Mucosa of gallbladder (tissue), 1 donor: ENCODE measurements around the gene HHLA2. TPM values are rescaled to one million over a fixed set of nuclear protein-coding genes. Genes with fewer than 3 reads are reported as not detected.
A peak's percentile ranks its signal among the peaks of the same experiment; 100 is the strongest.
"Not testable (repeated sequence)": the region's sequence is repeated elsewhere in the genome, so short reads cannot be mapped to it uniquely, and the experiment has no call there.

Source experiments
- DNase-seq: peaks from one replicate; pipeline ENCODE4 v3.0.0-alpha.2; 2020; ENCODE audit warnings: low spot score
- total RNA-seq: library from RNA; stranded (reverse); gene quantifications from one replicate; pipeline ENCODE4 v1.2.1, GENCODE V29; 2021
- donor health status: DM: no; HTN: no; CAD: no.

Gene HHLA2, protein sequence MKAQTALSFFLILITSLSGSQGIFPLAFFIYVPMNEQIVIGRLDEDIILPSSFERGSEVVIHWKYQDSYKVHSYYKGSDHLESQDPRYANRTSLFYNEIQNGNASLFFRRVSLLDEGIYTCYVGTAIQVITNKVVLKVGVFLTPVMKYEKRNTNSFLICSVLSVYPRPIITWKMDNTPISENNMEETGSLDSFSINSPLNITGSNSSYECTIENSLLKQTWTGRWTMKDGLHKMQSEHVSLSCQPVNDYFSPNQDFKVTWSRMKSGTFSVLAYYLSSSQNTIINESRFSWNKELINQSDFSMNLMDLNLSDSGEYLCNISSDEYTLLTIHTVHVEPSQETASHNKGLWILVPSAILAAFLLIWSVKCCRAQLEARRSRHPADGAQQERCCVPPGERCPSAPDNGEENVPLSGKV
- 69.1 TPM for total RNA-seq

DNA sequence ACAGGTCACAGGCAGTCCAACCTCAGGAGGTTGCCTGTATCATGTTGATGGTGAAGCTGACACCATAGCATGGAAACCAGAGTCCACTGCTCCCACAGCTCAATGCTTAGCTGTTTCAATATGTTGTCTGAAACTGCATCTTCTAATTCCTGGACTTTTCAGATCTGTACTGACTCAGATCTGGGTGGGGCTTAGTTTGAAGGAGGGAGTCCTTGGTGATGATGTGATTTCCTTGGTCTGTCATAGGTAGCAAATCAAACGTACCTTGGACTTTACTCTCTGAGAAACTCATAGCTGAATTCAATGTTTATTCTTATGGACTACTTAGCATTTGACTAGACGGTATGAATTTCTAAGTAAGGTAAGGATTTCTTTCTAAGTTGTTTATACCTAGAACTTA, at the start of gene HHLA2:
HHLA2 (plus strand) TSS at position 310 of the 400 bp plus-strand sequence. CDS start 55,266 bp downstream, outside the sequence.
- peak; percentile 29 for DNase-seq

DNA sequence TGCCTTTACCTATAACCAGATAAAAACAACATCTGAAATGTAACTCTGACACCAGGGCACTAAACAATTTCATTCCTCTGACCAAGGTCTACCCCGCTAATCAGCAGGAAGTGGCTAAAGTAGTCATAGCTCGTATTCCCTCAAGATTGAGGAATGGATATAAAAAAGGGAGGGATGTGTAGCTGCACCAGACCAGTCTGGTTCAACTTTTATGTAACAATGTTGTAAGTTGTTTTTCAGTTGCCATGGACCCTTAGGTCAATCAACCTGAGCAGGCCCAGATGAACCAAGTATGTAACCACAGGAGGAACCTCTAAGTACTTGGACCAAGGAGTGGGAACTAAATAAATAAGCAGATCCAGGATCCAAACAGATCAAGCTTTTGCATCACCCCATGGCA, 45.7 kb upstream of the HHLA2 start:
- DNase-seq = no peak

DNA sequence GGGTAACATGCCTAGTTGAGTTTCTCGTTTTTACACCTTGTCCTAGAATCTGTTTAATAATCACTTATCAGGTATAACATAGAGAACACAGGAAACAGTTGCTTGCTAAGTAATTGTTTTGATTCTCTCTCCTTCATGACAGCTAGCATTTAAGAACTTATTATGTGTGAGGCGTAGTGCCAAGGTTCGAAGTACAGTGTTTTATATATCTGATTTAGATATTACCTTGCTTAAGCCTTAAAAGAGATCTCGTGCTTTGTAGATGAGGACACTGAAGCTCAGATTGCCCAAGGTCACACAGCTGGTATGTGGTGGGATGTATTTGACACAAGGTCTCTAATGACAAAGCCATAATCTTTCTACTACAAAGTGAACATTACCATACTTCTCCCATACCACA, 45.1 kb upstream of the HHLA2 start:
- peak; percentile 45 for DNase-seq

DNA sequence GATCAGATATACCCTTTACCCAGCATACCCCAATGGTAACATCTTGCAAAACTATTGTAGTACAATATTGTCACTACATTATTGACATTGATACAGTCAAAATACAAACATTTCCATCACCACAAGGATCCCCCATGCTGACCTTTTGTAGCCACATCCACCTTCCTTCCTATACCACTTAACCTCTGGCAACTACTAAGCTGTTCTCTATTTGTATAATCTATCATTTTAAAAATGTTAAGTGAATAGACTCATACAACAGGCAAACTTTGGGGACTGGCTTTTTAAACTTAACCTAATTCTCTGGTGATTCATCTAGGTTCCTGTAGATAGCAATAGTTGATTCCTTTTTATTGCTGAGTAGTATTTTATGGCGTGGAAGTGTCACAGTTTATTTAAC, 44.5 kb upstream of the HHLA2 start:
- no peak for DNase-seq

DNA sequence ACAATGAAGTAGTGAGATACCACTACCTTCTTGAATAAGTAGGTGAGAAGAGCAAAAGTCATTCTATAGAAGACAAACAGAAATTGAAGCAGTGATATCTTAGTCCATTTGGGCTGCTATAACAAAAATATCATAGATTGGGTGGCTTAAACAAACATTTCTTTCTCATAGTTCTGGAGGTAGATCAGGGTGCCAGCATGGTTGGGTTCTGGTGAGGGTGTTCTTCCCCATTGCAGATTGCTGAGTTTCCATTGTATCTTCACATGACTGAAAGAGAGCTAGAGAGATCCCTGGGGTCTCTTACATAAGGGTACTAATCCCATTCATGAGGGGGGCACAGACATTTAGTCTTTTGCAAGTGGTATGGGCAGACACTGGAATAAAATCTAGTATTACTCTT, 41.2 kb upstream of the HHLA2 start:
- DNase-seq = no peak

DNA sequence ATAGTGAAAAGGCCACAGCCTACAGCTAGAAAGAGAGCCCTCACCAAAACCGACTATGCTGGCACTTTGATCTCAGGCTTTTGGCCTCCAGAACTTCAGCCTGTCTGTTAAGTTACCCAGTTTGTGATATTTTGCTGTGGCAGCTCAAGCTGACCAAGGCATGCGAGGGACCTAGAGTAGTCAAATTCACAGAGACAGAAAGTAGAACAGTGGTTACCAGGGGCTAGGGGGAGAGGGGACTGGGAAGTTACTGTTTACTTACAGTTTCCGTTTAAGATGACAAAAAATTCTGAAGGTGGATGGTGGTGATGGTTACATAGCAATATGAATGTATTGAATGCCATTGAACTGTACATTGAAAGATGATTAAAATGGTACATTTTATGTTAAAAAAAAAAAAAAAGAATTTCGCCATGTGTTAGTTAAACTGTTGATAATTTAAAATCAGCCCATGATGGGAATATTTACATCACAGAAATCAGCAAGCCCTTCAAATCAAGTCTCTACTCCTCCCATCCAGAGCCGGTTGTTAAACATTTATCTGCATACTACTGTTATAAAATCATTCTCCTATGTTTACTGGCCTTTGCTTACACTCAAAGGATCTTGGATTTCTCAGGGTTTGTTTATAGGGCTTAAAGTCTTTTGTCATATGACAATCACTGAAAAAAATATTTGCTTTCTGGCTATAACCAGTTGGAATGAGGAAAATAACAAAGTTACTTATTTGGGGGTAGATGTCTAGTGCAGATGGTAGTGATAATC, 31.6 kb upstream of the HHLA2 start:
- DNase-seq = not testable (repeated sequence)

DNA sequence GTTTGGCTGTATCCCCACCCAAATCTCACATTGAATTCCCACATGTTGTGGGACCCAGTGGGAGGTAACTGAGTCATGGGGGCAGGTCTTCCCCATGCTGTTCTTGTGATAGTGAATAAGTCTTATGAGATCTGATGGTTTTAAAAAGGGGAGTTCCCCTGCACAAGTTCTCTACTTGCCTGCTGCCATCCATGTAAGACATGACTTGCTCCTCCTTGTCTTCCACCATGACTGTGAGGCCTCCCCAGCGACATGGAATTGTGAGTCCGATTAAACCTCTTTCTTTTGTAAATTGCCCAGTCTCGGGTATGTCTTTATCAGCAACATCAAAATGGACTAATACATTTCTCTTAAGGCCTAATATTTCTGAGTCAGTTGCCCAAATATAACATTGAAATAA, 28.1 kb upstream of the HHLA2 start:
- DNase-seq = not testable (repeated sequence)

DNA sequence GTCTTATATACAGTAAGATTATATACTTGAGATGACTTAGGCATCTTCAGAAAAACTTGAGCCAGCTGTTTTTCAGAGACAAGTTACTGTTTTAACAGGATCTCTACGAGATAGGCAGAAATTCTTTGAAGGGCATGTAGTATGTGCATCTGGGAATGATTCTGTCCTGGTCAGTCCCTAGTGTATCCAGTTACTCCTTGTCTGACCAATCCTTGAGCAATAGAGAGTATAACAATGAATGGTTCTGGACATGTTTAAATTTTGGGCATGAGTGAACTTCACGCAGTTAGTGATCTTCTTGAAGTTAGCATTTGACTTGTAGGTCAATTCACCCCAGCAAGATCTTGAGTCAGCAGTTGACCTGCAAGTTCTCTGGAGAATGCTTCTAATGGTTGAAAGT, 24.7 kb upstream of the HHLA2 start:
- DNase-seq = no peak

DNA sequence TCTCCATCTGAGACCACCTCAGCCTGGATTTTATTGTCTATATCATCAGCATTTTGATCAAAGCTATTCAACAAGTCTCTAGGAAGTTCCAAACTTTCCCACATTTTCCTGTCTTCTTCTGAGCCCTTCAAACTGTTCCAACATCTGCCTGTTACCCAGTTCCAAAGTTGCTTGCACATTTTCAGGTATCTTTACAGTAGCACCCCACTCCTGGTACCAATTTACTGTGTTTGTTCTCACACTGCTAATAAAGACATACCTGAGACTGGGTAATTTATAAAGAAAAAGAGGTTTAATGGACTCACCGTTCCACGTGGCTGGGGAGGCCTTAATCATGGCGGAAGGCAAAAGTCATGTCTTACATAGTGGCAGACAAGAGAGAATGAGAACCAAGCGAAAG, 17.3 kb upstream of the HHLA2 start:
- DNase-seq = not testable (repeated sequence)

DNA sequence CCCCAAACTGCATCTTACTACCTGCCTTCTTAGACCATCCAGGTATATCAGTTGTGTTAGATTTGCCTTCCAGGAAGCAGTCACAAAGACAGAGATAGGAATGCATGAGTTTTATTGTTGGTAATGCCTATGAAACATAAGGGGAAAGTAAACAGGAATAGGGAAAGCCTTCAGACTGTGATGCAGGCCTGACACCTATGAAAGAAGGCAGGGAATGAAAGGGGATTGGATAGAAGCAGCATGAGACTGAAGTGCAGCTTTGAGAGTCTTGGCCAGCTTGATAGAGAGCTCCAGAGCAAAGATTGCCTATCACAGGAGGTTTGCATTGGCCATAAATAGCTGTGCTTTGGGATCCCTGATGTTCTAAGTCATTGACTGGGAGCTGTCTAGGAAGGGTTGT, 15.9 kb upstream of the HHLA2 start:
- no peak for DNase-seq

DNA sequence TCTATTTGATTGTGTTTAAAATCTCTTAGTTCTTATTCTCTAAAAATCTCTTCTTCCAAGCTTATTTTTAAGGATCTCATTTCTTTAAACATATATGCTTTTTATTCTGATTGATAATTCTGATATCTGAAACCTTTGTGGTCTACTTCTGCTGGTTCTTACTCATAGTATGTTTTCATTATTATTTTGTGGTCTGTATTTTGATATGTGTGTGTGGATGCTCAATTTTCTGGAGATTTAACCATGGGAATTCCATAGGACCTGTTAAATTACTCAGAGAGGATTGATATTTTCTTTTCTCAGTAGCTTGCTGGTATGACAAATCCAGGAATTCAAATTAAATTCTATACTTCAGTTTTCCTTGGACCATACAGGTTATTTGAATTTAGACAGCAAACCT, 14.7 kb upstream of the HHLA2 start:
- DNase-seq = no peak

DNA sequence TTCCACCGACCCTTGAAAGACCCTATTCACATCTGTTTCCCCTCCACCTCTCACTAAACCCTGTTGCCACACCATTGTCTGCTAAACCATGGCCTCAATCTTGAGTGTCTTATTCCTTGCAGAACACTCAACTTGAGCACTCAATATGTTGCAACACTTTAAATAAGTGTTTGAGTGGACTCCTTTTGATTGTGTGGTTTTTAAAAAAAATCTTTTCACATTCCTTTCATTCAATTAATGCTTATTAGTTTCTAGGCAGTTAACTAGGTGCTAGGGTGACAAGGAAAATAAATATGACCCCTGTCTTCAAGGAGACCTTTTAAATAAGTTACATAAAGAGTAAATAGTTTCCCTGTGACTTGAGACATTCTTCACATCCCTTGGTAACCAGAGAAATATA, 13.3 kb upstream of the HHLA2 start:
- DNase-seq = no peak

DNA sequence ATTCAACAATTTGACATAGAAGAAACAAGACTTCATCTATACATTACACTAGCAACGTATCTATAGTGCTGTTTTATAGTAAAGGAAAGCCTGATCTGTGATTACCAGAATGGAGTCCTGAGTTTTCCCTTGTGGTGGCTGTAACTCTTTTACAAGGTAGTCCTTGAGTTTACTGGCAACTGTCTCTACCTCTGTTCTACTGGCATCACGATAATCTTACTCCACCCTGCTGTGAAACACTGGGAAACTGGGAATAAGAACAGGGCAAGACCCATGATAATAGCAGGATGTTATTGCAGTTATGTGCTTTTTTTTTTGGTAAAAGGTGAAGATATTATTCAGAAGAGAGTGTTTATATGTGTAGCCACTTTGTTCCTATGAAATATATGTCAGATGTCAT, 12.4 kb upstream of the HHLA2 start:
- no peak for DNase-seq

DNA sequence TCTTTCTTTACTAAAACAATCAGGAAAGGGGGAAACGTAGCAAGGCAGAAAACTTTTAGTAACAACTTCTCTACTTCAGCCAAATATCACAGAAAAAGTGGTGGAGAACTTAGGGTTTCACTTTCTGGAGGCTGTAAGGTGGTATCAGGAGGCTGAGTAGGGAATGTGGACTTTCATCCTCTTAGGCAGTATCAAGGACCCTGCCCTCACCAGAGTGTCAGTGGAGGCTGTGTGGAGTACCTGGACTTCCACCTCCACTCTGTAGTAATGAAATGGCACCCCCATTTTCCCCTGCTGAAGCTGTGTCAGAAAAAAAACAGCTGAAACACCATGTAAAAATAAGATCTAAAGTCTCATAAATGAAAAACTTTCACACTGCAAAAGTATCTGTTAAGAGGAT, 11.2 kb upstream of the HHLA2 start:
- DNase-seq = no peak

DNA sequence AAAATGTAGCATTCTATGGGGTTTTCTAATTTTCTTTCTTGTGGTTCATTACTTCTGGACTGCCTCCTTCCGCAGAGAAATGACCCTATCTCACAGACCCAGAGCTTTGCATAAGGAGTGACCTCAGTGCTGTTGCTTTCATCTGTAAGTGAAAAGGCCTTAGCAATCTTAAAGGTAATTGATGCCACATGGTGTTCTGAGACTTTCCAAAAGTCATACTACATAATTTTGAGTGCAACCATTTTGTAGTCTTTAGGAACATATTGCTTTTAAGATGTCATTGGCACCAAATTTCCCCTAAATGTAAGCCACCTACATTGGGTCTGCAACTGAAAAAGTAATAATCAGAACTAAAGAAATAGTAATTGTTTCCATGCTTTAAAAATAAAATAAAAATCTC, 9.2 kb upstream of the HHLA2 start:
- no peak for DNase-seq

DNA sequence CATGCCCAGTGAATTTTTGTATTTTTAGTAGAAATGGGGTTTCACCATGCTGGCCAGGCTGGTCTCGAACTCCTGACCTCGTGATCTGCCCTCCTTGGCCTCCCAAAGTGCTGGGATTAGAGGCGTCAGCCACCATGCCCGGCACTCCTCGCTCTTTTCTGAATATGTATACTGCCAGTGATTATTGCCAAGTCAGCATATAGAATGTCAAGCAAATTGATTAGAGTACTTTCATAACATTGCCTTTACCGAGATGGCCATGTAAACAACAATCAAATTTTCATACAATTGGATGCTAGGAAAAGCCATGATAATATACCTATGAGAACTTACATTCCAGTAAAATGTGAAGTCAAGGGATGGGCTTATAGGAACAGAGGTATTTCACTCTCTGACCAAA, 8.2 kb upstream of the HHLA2 start:
- DNase-seq = not testable (repeated sequence)

DNA sequence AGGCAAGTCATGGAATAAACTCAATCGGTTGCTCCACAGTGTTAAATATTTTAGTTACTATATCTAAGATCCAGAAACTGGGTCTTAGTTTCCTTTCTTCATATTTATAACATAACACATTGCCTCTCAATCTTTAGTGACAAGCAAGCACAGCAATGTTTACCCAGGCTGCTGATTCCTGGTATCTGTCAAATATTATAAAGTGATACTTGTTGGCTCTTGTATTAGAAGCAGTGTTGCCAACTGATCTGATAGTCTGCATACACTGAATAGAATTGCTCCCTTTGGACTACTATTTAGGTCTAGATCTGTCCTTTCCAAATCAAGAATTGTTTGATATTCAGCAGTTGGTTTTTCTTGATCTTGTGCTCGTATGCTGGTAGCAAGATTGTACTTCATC, 7.2 kb upstream of the HHLA2 start:
- no peak for DNase-seq

DNA sequence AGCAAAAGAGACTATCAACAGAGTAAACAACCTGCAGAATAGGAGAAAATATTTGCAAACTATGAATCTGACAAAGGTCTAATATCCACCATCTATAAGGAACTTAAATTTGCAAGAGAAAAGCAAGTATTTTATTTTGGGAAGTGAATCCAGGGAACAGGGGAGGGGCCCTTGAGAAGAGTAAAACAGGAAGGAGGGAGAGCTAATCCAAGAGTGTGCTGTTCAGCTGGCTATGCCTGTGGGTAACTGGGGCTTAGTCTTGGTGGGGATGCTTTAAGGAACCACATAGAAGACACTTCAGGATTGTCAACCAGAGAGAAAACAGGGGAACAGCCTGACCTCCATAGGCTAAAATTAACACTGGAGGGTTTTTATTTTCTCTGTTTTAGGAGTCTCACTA, 3.9 kb upstream of the HHLA2 start:
- no peak for DNase-seq

DNA sequence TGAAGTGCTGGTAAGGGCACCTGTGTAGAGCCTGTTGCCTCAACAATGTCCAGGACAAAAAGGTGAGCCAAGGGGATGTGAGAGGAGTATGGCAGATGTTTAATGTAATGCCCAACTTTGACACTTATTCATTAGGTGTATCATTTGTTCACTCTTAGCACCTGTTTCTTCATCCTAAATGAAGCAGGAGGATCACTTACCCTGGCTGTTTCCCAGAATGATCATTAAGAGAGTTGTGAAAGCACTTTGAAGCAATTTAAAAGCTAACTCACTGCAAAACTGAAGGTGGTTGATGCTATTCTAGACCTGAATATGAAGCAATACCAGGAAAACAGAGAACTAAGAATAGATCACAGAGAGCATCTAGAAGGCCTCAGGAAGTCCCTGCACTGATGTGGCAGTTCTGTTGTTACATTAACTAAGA, 3.4 kb upstream of the HHLA2 start:
- DNase-seq = no peak

DNA sequence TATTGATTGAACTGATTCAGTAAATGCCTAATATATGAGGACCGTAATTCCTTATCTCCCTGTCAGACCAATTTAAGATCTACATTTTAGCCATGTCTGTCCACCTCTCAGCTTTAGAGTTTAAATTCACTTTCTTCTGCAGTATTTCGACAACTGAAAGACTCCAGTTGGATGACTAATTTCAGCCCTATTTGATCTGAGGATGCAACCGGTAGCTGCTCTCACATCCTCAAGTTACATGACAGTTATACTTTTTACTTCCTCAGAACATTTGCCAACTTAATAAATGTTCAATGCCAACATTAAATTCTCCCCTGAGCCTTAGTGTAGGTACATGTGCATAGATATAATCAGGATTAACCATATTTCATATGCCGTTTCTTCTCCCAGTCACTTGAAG, 2.5 kb upstream of the HHLA2 start:
- DNase-seq = no peak

DNA sequence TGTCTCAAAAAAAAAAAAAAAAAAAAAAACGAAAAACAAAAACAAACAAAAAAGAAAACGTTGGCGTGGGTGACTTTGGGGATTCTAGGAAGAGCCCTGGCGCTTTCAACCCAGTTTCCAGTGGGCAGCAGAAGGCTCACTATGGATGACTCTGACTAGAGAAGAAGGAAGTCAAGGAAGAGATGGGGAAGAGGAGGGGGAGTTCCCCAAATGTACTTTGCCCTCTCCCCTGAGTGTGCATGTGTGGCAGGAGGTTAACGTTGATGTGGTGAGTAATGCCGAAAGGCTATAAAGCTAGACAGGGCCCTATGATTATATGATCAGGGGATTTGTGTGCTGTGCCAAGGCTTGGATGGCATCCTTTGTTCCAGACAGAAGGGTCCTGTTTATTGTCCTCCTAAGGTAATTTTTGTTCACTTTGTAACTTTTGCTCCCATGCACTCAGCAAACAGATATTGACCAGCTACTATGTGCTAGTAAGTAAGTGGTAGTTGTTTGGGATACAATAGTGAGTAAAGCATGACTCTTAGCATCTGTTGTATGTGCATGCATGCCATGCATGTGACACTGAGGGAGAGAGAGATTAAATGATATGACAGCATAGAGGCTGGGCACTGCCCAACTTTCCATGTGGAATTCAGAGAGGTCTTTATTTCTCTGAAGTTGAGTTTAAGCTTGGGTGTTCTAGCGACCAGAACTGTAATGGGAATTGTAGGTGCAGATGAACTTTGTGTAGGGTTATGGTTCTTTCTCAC, 750 bp upstream of the HHLA2 start:
- DNase-seq = peak; percentile 24

DNA sequence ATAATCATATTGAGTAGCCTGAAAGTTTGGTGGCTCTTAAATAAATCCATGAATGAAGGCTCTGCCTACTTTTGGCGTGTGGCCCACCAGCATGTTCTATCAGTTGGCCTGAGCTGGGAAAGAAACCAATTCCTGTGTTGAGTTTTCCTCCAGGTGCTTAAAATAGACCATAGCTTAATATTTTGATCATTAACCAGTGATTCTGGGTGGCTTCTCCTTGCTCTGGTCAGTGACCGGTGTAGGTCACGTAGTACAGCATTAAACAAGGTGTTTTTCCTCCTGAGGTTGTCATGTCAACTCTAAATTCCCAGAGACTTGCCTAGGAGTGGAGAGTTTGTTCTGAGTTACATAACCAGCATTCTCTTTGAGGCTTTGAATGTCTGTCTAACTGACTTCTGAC, 1.3 kb downstream of the HHLA2 start:
- peak; percentile 74 for DNase-seq

DNA sequence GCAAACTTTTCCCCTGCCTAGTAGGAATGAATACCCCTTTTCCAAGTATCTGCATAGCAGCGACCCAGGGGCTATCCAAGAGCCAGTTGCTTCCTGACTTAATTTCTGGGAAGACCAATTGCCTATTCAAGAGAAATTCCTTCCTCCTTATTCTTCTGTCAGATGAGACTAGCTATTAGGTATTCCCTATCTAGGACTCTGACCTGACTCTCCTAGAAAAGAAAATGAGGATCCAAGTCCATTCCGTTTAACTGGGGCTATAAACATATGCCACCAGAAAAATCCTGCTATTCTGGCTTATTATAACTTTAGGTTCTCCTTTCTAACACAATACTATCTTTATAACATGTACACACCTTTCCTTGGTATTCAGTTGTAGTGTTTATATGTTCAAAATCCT, 1.7 kb downstream of the HHLA2 start:
- DNase-seq = no peak
